Spleen (tissue), 11 donors: ENCODE measurements around the gene HMG20B. TPM values are rescaled to one million over a fixed set of nuclear protein-coding genes. Genes with fewer than 3 reads are reported as not detected.

ENCODE experiments used
- DNase-seq: peaks from one replicate; pipeline ENCODE4 v3.0.0-alpha.2; 2020
- H3K27ac ChIP-seq, 8 donors: fragments of 200-600 bp; sonication (generic) in 7 of 8; 1 replicate in 4 of 8; 2 replicates in 4 of 8; pipeline versions ENCODE4 v1.5.0 to v1.8.0; 2016 to 2021; ENCODE audit warnings: inconsistent platforms in 4 of 8, mild to moderate bottlenecking in 4 of 8, moderate library complexity in 1 of 8
- H3K27me3 ChIP-seq, 7 donors: fragments of 200-600 bp; sonication (generic) in 6 of 7; replicated peaks in 1 of 7; 1 replicate in 4 of 7; 2 replicates in 3 of 7; pipeline versions ENCODE4 v1.5.0 to v1.8.0; 2016 to 2021; ENCODE audit warnings: inconsistent platforms in 3 of 7, mild to moderate bottlenecking in 1 of 7
- H3K36me3 ChIP-seq, 6 donors: fragments of 200-600 bp; sonication (generic) in 5 of 6; 1 replicate in 4 of 6; 2 replicates in 2 of 6; pipeline versions ENCODE4 v1.5.0 to v1.8.0; 2016 to 2021; ENCODE audit warnings: inconsistent platforms in 2 of 6
- H3K4me1 ChIP-seq, 6 donors: fragments of 200-600 bp; sonication (generic) in 5 of 6; 1 replicate in 3 of 6; 2 replicates in 3 of 6; pipeline versions ENCODE4 v1.5.0 to v1.8.0; 2016 to 2021; ENCODE audit warnings: inconsistent platforms in 3 of 6
- H3K4me3 ChIP-seq, 8 donors: fragments of 200-600 bp; sonication (generic) in 7 of 8; 1 replicate in 4 of 8; 2 replicates in 4 of 8; pipeline versions ENCODE4 v1.5.0 to v1.8.0; 2016 to 2021; ENCODE audit warnings: inconsistent platforms in 4 of 8, mild to moderate bottlenecking in 4 of 8, moderate library complexity in 2 of 8
- H3K9me3 ChIP-seq, 8 donors: fragments of 200-600 bp; sonication (generic) in 7 of 8; 1 replicate in 4 of 8; 2 replicates in 4 of 8; pipeline versions ENCODE4 v1.5.0 to v1.8.0; 2016 to 2021; ENCODE audit warnings: inconsistent platforms in 4 of 8
- POLR2A ChIP-seq, 3 donors: fragments of 450-650 bp; IDR thresholded peaks; one replicate each; pipeline ENCODE4 v1.5.1; 2017; ENCODE audit warnings: antibody characterized with exemption in 3 of 3, mild to moderate bottlenecking in 1 of 3
- POLR2AphosphoS5 ChIP-seq, 3 donors: sonication (generic); formaldehyde crosslinking; IDR thresholded peaks; one replicate each; pipeline ENCODE4 v1.5.1; 2017; ENCODE audit warnings: antibody characterized with exemption in 3 of 3
- WGBS, 5 donors: extraction: QIAGEN DNeasy Blood & Tissue Kit in 3 of 5; methylation state at CpG; one replicate each; pipeline versions ENCODE4 v1.1.5 to v1.1.7; 2013 to 2018; 5-methylcytosine and 5-hydroxymethylcytosine counted together
- intact Hi-C: fragments of 100-400 bp; cut with DNase I; formaldehyde crosslinking; loops from one replicate; pipeline ENCODE4 v1.15.0; 2023; ENCODE audit warnings: low total_unique reads
- polyA plus RNA-seq, 3 donors: library from polyadenylated mRNA; stranded (reverse); fragments of 200-250 nt; gene quantifications; one replicate each; pipeline ENCODE4 v1.2.1, GENCODE V29; 2013
- total RNA-seq, 7 donors: library from RNA; depleted of rRNA in 3 of 7; stranded (reverse); fragments of >200 nt in 3 of 7; fragmentation: NEBNext Ultra II Directional in 4 of 7; extraction: Animal tissue kit (Norgen Biotek cat#: 25700) in 4 of 7; gene quantifications; one replicate each; pipeline versions ENCODE4 v1.1.0 to v1.2.1, GENCODE V29; 2016 to 2021
- TF ChIP-seq, protein P1 (sequence below), 11 experiments: fragments of 200-600 bp in 7 of 11; fragments of 450-650 bp in 4 of 11; sonication (generic) in 4 of 11; IDR thresholded peaks in 8 of 11; conservative IDR thresholded peaks in 3 of 11; 1 replicate in 7 of 11; 2 replicates in 4 of 11; pipeline versions ENCODE4 v1.4.0 to v1.8.0; 2016 to 2021; ENCODE audit warnings: antibody characterized with exemption in 11 of 11, inconsistent platforms in 4 of 11, mild to moderate bottlenecking in 1 of 11
- donor health status: healthy with polysubstance abuse.
- donor health status: DM: no; HTN: no; CAD: no; lungs with moderate emphysema.
- donor health status: DM: no; HTN: no; CAD: no.
- donor health status: Bipolar disorder and iron deficiency.
- donor health status: healthy.
- donor health status: DM: no; HTN: no; CAD: no.
- donor health status: DM: yes; HTN: yes; CAD: no.

The HMG20B gene
- total and polyA plus RNA-seq, 10 donors, result 49.4 to 82.2 (median 65.8) TPM

DNA sequence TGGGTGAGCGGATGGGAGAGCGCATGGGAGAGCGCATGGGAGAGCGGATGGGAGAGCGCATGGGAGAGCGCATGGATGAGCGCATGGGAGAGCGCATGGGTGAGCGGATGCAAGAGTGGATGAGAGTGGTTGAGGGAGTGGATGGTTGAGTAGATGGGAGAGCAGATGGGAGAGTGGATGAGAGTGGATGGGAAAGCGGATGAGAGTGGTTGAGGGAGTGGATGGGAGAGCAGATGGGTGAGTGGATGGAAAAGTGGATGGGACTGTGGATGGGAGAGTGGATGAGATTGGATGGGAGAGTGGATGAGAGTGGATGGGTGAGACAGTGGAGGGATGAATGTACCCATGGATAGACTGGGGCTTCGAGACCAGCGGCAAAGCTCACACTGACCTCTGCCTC is 42.4 kb upstream of the HMG20B start:
- Histone ChIP-seq H3K4me3 (no peak overlapping the region), H3K27ac (no peak overlapping the region), H3K36me3 (peaks cover 10 to 84% (median 77%) of the 10 kb centered on the region in 6 donors), H3K4me1 (no peaks in the 10 kb centered on the region), H3K27me3 (no peaks in the 10 kb centered on the region), H3K9me3 (no peaks in the 10 kb centered on the region)
- DNase-seq, result no peak
- WGBS, 5 donors, result 93 to 98% (median 97%) methylated on average over 12 of the region's 12 CpGs
- intact Hi-C loops, result no loop called here
- no peak for TF ChIP-seq POLR2AphosphoS5 (IDR thresholded peaks at IDR 0.05)
- TF ChIP-seq, protein P1, sequence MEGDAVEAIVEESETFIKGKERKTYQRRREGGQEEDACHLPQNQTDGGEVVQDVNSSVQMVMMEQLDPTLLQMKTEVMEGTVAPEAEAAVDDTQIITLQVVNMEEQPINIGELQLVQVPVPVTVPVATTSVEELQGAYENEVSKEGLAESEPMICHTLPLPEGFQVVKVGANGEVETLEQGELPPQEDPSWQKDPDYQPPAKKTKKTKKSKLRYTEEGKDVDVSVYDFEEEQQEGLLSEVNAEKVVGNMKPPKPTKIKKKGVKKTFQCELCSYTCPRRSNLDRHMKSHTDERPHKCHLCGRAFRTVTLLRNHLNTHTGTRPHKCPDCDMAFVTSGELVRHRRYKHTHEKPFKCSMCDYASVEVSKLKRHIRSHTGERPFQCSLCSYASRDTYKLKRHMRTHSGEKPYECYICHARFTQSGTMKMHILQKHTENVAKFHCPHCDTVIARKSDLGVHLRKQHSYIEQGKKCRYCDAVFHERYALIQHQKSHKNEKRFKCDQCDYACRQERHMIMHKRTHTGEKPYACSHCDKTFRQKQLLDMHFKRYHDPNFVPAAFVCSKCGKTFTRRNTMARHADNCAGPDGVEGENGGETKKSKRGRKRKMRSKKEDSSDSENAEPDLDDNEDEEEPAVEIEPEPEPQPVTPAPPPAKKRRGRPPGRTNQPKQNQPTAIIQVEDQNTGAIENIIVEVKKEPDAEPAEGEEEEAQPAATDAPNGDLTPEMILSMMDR (IDR thresholded peaks at IDR 0.05 in 8 of 11, conservative IDR thresholded peaks at IDR 0.05 in 3 of 11), result no peak
- no peak for TF ChIP-seq POLR2A (IDR thresholded peaks at IDR 0.05)

DNA sequence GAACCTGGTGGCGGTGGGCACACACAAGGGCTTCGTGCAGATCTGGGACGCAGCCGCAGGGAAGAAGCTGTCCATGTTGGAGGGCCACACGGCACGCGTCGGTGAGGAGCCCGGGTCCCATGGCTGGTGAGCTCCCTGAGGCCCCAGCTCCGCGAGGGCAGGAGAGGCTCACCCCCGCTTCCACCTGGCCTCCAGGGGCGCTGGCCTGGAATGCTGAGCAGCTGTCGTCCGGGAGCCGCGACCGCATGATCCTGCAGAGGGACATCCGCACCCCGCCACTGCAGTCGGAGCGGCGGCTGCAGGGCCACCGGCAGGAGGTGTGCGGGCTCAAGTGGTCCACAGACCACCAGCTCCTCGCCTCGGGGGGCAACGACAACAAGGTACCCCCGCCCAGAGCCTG is 41.0 kb upstream of the HMG20B start:
- WGBS, 5 donors, result 95 to 97% (median 97%) methylated on average over 9 to 29 of the region's 29 CpGs
- intact Hi-C loops, result no loop called here
- TF ChIP-seq POLR2A (IDR thresholded peaks at IDR 0.05), result no peak
- TF ChIP-seq POLR2AphosphoS5 (IDR thresholded peaks at IDR 0.05), result peak in 1 of 3 donors; percentile 50

GRCh38 chr19:3532154-3532786 is 40.5 kb upstream of the HMG20B start:
- no peak for DNase-seq
- 91 to 96% (median 96%) methylated on average over 13 to 33 of the region's 33 CpGs for WGBS, 5 donors
- intact Hi-C loops, result no loop called here
- Histone ChIP-seq H3K27ac (no peak overlapping the region), H3K9me3 (no peaks in the 10 kb centered on the region), H3K4me3 (no peak overlapping the region), H3K27me3 (no peaks in the 10 kb centered on the region), H3K36me3 (peaks cover 0 to 84% (median 73%) of the 10 kb centered on the region in 6 donors), H3K4me1 (peaks cover 0 to 17% (median 10%) of the 10 kb centered on the region in 6 donors)
- TF ChIP-seq, protein P1 (IDR thresholded peaks at IDR 0.05 in 8 of 11, conservative IDR thresholded peaks at IDR 0.05 in 3 of 11), result no peak
- TF ChIP-seq POLR2AphosphoS5 (IDR thresholded peaks at IDR 0.05), result peak in 1 of 3 donors; percentile 45

More for the DNA sequence above, 41.0 kb upstream of the HMG20B start:
- no peak for DNase-seq
- Histone ChIP-seq H3K27me3 (no peaks in the 10 kb centered on the region), H3K27ac (no peak overlapping the region), H3K4me1 (peaks cover 0 to 11% (median 5%) of the 10 kb centered on the region in 6 donors), H3K36me3 (peaks cover 3 to 84% (median 78%) of the 10 kb centered on the region in 6 donors), H3K9me3 (no peaks in the 10 kb centered on the region), H3K4me3 (no peak overlapping the region)

DNA sequence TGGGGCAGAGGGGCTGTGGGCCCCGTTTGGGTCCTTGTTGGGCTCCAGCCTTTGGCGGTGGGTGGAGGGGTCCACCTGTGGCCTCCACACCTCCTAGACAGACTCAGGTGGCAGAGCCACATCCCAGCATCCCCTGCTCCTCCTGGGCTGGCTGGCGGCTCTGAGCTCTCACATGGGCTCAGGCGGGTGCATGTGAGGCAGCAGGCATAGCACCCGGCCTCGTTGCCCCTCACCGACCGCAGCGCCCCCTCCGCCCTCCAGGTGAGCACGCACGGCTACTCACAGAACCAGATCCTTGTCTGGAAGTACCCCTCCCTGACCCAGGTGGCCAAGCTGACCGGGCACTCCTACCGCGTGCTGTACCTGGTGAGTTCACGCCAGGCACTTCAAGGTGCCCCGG is 39.7 kb upstream of the HMG20B start:
- DNase-seq, result no peak
- peaks cover 0 to 25% (median 12%) of the 10 kb centered on the region in 6 donors for H3K4me1 ChIP-seq
- H3K36me3 ChIP-seq, result peaks cover 0 to 82% (median 67%) of the 10 kb centered on the region in 6 donors
- no peak overlapping the region for H3K4me3 ChIP-seq
- TF ChIP-seq, protein P1 (IDR thresholded peaks at IDR 0.05 in 8 of 11, conservative IDR thresholded peaks at IDR 0.05 in 3 of 11), result no peak
- TF ChIP-seq POLR2AphosphoS5 (IDR thresholded peaks at IDR 0.05), result peak in 1 of 3 donors; percentile 32
- H3K27ac ChIP-seq, result no peak overlapping the region
- no peaks in the 10 kb centered on the region for H3K27me3 ChIP-seq
- intact Hi-C loops, result no loop called here
- H3K9me3 ChIP-seq, result no peaks in the 10 kb centered on the region
- WGBS, 5 donors, result 89 to 100% (median 97%) methylated on average over 3 to 17 of the region's 17 CpGs
